Ishikawa (cell line): ENCODE results near the gene EXOG.

Experiments used
- CEBPB ChIP-seq: IDR thresholded peaks from 2 replicates; pipeline ENCODE4 v1.6.1; 2012
- CREB1 ChIP-seq: IDR thresholded peaks from 2 replicates; pipeline ENCODE4 v1.6.1; 2012; ENCODE audit warnings: low read depth
- EGR1 ChIP-seq: IDR thresholded peaks from 2 replicates; pipeline ENCODE4 v1.6.1; 2012
- MAX ChIP-seq: IDR thresholded peaks from 2 replicates; pipeline ENCODE4 v1.6.1; 2012
- RAD21 ChIP-seq: IDR thresholded peaks from 2 replicates; pipeline ENCODE4 v1.6.1; 2012; ENCODE audit warnings: low read depth
- REST ChIP-seq: IDR thresholded peaks from 2 replicates; pipeline ENCODE4 v1.6.1; 2012; ENCODE audit warnings: low read depth, mild to moderate bottlenecking
- TCF12 ChIP-seq: IDR thresholded peaks from 2 replicates; pipeline ENCODE4 v1.6.1; 2012; ENCODE audit warnings: low read depth
- ZBTB7A ChIP-seq: IDR thresholded peaks from 2 replicates; pipeline ENCODE4 v1.6.1; 2012; ENCODE audit warnings: low read depth

- TF ChIP-seq MAX: no peak
- TF ChIP-seq TCF12: no peak
- no peak for TF ChIP-seq REST
- no peak for TF ChIP-seq EGR1
- no peak for TF ChIP-seq ZBTB7A
- no peak for TF ChIP-seq RAD21
- TF ChIP-seq CREB1: no peak
- no peak for TF ChIP-seq CEBPB
Observed at GRCh38 chr3:38519000-38519399, 22.9 kb downstream of the EXOG start.
